SJSA1 (cell line): ENCODE measurements around the gene ZNF181. TPM values are rescaled to one million over a fixed set of nuclear protein-coding genes. Genes with fewer than 3 reads are reported as not detected.

Experiments used
- DNase-seq, 2 experiments: peaks; one replicate each; pipeline ENCODE4 v3.0.0-alpha.2; 2015 to 2020; ENCODE audit warnings: low spot score in 2 of 2, low read depth in 1 of 2
- H3K27ac ChIP-seq: fragments of 250-450 bp; sonication (Bioruptor Pico); 2 replicates; pipeline ENCODE4 v1.5.1; 2020; ENCODE audit warnings: mild to moderate bottlenecking, moderate library complexity
- H3K27me3 ChIP-seq: fragments of 250-450 bp; sonication (Bioruptor Pico); replicated peaks from 2 replicates; pipeline ENCODE4 v1.5.1; 2020; ENCODE audit warnings: mild to moderate bottlenecking, moderate library complexity
- H3K36me3 ChIP-seq: fragments of 250-450 bp; sonication (Bioruptor Pico); 2 replicates; pipeline ENCODE4 v1.5.1; 2020; ENCODE audit warnings: mild to moderate bottlenecking
- H3K4me1 ChIP-seq: fragments of 250-450 bp; sonication (Bioruptor Pico); replicated peaks from 2 replicates; pipeline ENCODE4 v1.6.1; 2021; ENCODE audit warnings: mild to moderate bottlenecking
- H3K4me3 ChIP-seq: fragments of 250-450 bp; sonication (Bioruptor Pico); 2 replicates; pipeline ENCODE4 v1.5.1; 2020; ENCODE audit warnings: mild to moderate bottlenecking
- H3K9me3 ChIP-seq: fragments of 250-450 bp; sonication (Bioruptor Pico); replicated peaks from 2 replicates; pipeline ENCODE4 v1.5.1; 2020; ENCODE audit warnings: mild to moderate bottlenecking
- total RNA-seq: library from RNA; depleted of rRNA; stranded (reverse); fragments of >200 nt; shearing (Covaris generic); gene quantifications from 2 replicates; pipeline ENCODE4 v1.2.3, GENCODE V29; 2014

The ZNF181 gene
- total RNA-seq, 1 experiment from 2014 or later, result 15.9 TPM

DNA sequence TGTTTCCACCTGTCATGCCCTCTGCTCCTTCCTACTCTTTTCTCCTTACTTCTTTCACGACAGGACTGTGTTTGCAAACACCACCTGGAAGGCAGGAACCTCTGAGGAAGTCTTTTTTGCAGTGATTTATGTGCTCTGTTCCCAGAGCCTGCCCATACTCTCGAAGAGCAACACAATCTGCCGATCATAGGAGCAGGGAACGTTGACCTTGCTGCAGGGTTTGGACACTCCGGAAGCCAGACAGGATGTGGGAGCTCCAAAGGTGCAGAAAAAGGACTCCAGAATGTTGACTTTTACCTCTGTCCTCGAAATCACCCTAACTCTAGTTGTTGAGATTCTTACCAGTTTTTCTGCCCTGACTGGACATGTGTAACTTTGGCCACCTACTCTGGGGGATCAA lies 8.6 kb upstream of the ZNF181 start:
- H3K27me3 ChIP-seq, result peaks cover 10% of the 10 kb centered on the region
- H3K9me3 ChIP-seq, result no peaks in the 10 kb centered on the region
- no peak overlapping the region for H3K4me3 ChIP-seq
- H3K27ac ChIP-seq, result no peak overlapping the region
- H3K4me1 ChIP-seq, result no peaks in the 10 kb centered on the region
- H3K36me3 ChIP-seq, result no peaks in the 10 kb centered on the region
- no peak for DNase-seq

GRCh38 chr19:34731019-34731829 lies 2.8 kb upstream of the ZNF181 start:
- Histone ChIP-seq H3K4me1 (peaks cover 4% of the 10 kb centered on the region; the same call in 1 of the 2 replicates), H3K9me3 (no peaks in the 10 kb centered on the region), H3K27ac (no peak overlapping the region), H3K4me3 (no peak overlapping the region), H3K27me3 (0 out of 2 replicates have a peak, but pooled peaks cover under 1% of the 10 kb centered on the region), H3K36me3 (no peaks in the 10 kb centered on the region)
- DNase-seq, result no peak

DNA sequence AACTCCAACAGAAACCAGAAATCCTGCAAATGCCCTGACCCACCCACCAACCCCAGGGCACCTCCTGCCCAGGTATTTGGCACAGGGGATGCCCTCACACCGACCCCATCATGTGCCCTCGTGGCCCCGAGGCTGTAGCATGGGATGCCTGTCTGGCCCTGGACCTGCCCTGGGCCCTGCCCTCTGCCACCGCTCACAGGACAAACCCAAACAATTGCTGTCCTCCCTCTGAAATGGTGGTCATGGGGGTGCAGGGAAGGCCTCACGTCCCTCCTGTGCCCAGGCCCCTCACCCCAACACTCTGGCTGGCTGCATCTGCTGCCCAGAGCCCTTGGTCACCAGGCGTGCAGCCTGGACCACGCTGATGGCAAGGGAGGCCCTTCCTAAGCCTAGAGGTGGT lies 2.1 kb upstream of the ZNF181 start:
- no peaks in the 10 kb centered on the region for H3K9me3 ChIP-seq
- H3K36me3 ChIP-seq, result no peaks in the 10 kb centered on the region
- DNase-seq, result no peak
- H3K4me1 ChIP-seq, result peaks cover 4% of the 10 kb centered on the region; the same call in 1 of the 2 replicates
- no peak overlapping the region for H3K27ac ChIP-seq
- H3K4me3 ChIP-seq, result no peak overlapping the region
- no peaks in the 10 kb centered on the region for H3K27me3 ChIP-seq

DNA sequence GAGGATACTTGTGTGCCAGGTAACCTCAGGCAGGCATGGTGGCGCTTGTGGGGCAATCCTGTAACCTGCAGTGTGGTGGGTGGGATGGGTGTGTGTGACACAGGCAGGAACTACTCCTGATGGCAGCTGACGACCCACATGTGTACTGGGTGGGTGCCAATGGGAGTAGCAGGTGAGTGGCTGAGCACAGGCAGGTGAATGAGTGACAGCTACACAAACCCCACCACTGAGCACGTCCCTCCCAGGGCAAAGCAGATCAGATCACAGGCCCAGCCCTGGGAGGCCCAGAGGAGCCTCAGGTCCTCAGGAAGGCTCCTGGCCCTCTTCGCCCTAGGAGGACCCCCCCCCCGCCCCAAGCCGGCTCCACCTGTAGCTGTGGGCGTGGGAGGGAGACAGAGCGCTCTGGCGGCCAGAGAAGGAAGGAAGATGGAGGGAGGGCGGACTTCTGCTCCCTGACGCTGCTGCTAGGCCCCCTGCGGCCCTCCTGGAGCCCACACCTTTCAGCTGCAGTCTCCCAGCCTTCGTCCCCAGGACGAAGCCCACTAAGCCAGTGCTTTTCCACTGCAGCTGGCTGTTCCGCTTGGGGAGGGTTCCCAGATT lies 1.3 kb upstream of the ZNF181 start:
- Histone ChIP-seq H3K27me3 (no peaks in the 10 kb centered on the region), H3K36me3 (no peaks in the 10 kb centered on the region), H3K9me3 (no peaks in the 10 kb centered on the region), H3K4me3 (peak overlapping the region; percentile 79; the same call in 1 of the 2 replicates), H3K4me1 (peaks cover 4% of the 10 kb centered on the region; the same call in 1 of the 2 replicates), H3K27ac (peak overlapping the region; percentile 98; the same call in 1 of the 2 replicates)
- no peak for DNase-seq

DNA sequence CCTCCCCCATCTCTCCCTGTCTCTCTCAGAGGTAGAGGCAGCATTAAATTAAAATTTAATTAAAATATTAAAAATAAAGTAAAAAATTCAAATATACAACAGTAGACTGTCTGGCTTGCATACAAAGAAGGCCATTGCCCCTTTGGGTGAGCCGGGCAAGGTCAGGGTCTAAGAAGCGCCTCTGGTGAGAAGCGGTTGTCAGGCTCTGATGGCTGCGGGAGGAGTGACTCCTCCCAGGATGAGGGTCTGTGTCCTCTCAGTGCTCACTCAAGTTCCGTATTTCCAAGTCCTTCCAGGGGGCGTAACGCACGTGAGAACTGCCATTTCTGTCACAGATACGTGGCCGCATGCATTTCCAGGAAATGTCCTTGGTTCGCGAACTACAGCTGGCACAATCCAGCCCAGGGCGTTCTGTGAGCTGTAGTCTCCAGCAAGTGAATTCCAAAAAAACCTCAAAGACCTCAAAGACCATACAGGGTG lies 737 bp upstream of the ZNF181 start:
- Histone ChIP-seq H3K9me3 (no peaks in the 10 kb centered on the region), H3K4me3 (peak overlapping the region; percentile 79), H3K36me3 (no peaks in the 10 kb centered on the region), H3K4me1 (peaks cover 4% of the 10 kb centered on the region; the same call in 1 of the 2 replicates), H3K27me3 (no peaks in the 10 kb centered on the region), H3K27ac (peak overlapping the region; percentile 98)
- no peak for DNase-seq

DNA sequence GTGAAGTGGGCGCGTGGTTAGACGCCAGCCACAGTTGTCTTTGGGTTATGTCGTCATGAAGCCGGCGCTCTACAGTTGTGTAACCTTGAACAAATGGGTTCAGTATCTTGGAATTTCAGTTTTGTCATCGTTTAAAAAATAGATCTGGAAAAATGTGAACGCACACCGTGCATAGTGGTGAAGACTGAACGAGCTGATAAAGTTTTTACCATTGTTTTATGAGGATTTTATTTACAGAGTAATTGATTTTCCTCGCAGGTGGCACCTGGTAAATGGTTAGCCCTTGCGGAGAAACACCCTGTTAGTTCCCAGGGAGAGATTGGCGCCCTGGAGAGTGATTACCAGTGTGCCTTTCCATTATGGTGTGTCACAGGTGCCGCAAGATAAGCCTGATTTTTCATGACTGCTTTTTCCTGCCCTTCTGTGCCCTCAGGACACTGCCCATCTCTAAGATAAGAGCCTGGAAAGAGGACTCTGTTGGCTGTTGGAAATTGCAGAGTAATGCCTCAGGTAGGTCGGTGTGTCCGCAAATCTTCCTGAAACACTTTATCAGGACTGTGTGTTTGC lies 577 bp downstream of the ZNF181 start:
- Histone ChIP-seq H3K36me3 (peaks cover 4% of the 10 kb centered on the region; the same call in 1 of the 2 replicates), H3K9me3 (no peaks in the 10 kb centered on the region), H3K4me3 (peak overlapping the region; percentile 79), H3K27ac (peak overlapping the region; percentile 98), H3K27me3 (no peaks in the 10 kb centered on the region), H3K4me1 (peaks cover 4% of the 10 kb centered on the region; the same call in 1 of the 2 replicates)
- DNase-seq, result no peak

DNA sequence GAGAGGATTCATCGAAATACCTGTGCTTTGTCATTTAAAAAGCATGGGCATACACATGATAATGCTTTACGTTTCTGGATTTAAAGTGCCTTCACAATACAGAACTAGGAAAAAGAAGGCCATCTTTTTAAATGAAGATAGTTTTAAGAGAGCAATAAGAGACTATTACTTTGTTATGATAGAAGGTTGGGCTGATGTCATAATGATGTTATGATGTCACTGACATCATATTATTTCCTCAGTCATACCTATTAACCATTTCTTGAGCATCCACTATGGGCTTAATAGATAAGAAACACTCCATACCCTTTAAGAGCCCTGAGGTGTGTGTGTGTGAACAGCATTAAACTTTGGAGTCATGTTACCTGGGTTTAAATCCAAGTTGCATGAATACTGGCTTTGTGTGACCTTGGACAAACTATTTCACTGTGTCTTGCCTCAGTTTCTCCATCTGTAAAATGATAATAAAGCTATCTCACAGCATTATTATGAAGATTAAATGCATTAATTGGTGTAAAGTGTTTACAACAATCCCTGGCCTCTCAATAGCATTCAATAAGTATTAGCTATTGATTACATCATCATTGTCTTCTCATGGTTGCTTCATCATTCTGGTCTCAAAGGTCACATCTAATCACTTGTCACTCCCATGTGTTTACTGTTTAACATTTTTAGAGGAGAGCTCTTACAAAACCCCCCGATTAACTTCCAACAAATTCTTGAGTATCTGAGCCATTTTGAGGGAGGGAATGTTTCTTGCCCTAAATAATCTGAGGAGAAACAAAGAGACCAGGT lies 11.1 kb downstream of the ZNF181 start:
- no peak overlapping the region for H3K27ac ChIP-seq
- H3K27me3 ChIP-seq, result no peaks in the 10 kb centered on the region
- no peak for DNase-seq
- no peaks in the 10 kb centered on the region for H3K4me1 ChIP-seq
- no peaks in the 10 kb centered on the region for H3K9me3 ChIP-seq
- H3K4me3 ChIP-seq, result no peak overlapping the region
- H3K36me3 ChIP-seq, result peaks cover 7% of the 10 kb centered on the region

DNA sequence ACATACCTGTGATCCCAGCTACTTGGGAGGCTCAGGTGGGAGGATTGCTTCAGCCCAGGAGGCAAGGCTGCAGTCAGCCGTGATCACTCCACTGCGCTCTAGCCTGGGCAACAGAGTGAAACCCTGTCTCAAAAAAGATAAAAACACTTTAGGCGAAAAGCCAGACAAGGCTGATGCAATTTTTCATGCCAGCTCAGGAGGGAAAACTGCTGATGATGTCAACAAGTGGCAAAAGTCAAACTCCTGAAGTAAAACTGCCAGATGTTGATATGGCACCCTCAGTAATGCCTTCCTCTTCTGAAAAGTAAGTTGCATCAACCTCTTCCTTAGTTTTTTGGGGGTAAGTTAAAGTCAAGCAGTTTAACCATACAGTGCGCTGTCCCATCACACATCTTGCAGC lies 23.4 kb downstream of the ZNF181 start:
- H3K27ac ChIP-seq, result no peak overlapping the region
- peaks cover 24% of the 10 kb centered on the region for H3K36me3 ChIP-seq
- no peak for DNase-seq
- H3K4me3 ChIP-seq, result no peak overlapping the region
- no peaks in the 10 kb centered on the region for H3K4me1 ChIP-seq
- peaks cover 49% of the 10 kb centered on the region for H3K9me3 ChIP-seq
- no peaks in the 10 kb centered on the region for H3K27me3 ChIP-seq

DNA sequence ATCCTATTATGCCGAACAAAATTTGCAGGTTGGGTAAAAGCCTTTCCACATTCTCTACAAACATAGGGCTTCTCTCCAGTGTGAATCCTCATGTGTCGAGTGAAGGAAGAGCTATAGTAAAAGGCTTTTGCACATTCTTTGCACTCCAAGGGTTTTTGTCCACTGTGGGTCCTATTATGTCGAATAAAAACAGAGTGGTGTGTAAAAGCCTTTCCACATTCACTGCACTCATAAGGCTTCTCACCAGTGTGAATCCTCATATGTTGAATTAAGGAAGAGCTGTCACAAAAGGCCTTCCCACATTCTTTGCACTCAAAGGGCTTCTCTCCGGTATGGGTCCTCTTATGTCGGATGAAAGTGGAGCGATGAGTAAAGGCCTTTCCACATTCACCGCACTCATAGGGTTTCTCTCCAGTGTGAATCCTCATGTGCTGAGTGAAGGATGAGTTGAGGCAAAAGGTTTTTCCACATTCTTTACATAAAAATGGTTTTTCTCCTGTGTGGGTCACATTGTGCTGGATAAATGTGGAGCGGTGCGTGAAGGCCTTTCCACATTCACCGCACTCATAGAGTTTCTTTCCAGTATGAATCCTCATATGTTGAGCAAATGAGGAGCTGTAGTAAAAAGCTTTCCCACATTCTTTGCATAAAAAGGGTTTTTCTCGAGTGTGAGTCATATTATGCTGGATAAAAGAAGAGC lies 25.3 kb downstream of the ZNF181 start:
- Histone ChIP-seq H3K4me1 (no peaks in the 10 kb centered on the region), H3K36me3 (peaks cover 31% of the 10 kb centered on the region), H3K9me3 (peaks cover 46% of the 10 kb centered on the region), H3K27me3 (no peaks in the 10 kb centered on the region), H3K27ac (no peak overlapping the region), H3K4me3 (no peak overlapping the region)
- no peak for DNase-seq

- Histone ChIP-seq H3K27me3 (no peaks in the 10 kb centered on the region), H3K4me3 (no peak overlapping the region), H3K27ac (no peak overlapping the region), H3K9me3 (peaks cover 19% of the 10 kb centered on the region; the same call in 1 of the 2 replicates), H3K36me3 (peaks cover 47% of the 10 kb centered on the region), H3K4me1 (no peaks in the 10 kb centered on the region)
- no peak for DNase-seq
These were observed 32.3 kb downstream of the ZNF181 start for GRCh38 chr19:34766386-34766785.

DNA sequence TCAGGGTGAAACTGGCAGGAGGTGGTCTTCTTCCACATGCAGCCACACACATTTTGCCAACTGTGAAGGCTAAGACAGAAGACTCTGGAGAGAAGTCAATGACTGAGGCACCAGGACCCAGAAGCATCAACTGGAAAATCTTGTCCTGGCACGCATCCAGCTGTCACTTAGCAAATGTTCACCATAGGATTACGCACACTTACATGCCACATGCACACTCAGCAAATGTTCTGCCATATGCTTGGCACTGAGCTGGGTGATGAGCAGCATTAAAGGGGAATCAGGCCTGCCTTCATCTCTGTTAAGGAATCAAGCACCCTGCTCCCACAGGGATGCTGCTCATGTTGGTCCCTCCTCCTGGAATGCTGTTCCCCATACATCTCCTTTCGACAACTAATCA lies 33.9 kb downstream of the ZNF181 start:
- H3K27me3 ChIP-seq, result no peaks in the 10 kb centered on the region
- H3K4me1 ChIP-seq, result peaks cover 7% of the 10 kb centered on the region
- no peak overlapping the region for H3K4me3 ChIP-seq
- peaks cover 45% of the 10 kb centered on the region for H3K36me3 ChIP-seq
- DNase-seq, result no peak
- H3K27ac ChIP-seq, result no peak overlapping the region
- H3K9me3 ChIP-seq, result peaks cover 12% of the 10 kb centered on the region; the same call in 1 of the 2 replicates

- Histone ChIP-seq H3K4me3 (peak within 1 kb of the TSS; percentile 70), H3K9me3 (peaks cover 4% of the 10 kb centered on the region; the same call in 1 of the 2 replicates), H3K27me3 (no peaks in the 10 kb centered on the region), H3K27ac (peak within 1 kb of the TSS; percentile 36; the same call in 1 of the 2 replicates), H3K36me3 (peaks cover 10% of the 10 kb centered on the region), H3K4me1 (peaks cover 7% of the 10 kb centered on the region)
- DNase-seq, result peak; percentile 81 to 89
These were observed 38.9 kb downstream of the ZNF181 start, which contains the start of gene ZNF599 for GRCh38 chr19:34772697-34773554. ZNF599 (minus strand) TSS chr19:34773215; CDS start chr19:34772841, 374 bp downstream.
